Muscle layer of colon (tissue), 2 donors: Measurements from ENCODE around the gene FAM43B.
"Not testable (repeated sequence)": the region's sequence is repeated elsewhere in the genome, so short reads cannot be mapped to it uniquely, and the experiment has no call there.

Experiments
- H3K27ac ChIP-seq: one replicate; pipeline ENCODE4 v1.7.0; 2013; ENCODE audit warnings: low read depth, mild to moderate bottlenecking, low read length, moderate library complexity
- H3K27me3 ChIP-seq, 2 donors: one replicate each; pipeline ENCODE4 v1.7.0; 2013; ENCODE audit warnings: low read length in 2 of 2, mild to moderate bottlenecking in 2 of 2; ENCODE audit not compliant: insufficient read depth in 2 of 2, control insufficient read depth in 1 of 2
- H3K36me3 ChIP-seq: one replicate; pipeline ENCODE4 v1.7.0; 2013; ENCODE audit warnings: mild to moderate bottlenecking, low read length; ENCODE audit not compliant: insufficient read depth
- H3K4me1 ChIP-seq: one replicate; pipeline ENCODE4 v1.7.0; 2013; ENCODE audit warnings: mild to moderate bottlenecking, low read length; ENCODE audit not compliant: insufficient read depth
- H3K4me3 ChIP-seq, 2 donors: one replicate each; pipeline ENCODE4 v1.7.0; 2013; ENCODE audit warnings: low read length in 2 of 2, low read depth in 1 of 2, mild to moderate bottlenecking in 1 of 2, moderate library complexity in 1 of 2
- H3K9ac ChIP-seq: one replicate; pipeline ENCODE4 v1.7.0; 2013; ENCODE audit warnings: low read length
- H3K9me3 ChIP-seq: one replicate; pipeline ENCODE4 v1.7.0; 2013; ENCODE audit warnings: mild to moderate bottlenecking, low read length
- donor health status: abdominal sarcoma.
- donor health status: Adenocarcinoma of cecum.

Gene FAM43B

GRCh38 chr1:20551945-20552727 lies at the start of gene FAM43B:
Gene FAM43B (plus strand): TSS chr1:20552573. CDS start chr1:20552974, 401 bp downstream.
- Histone ChIP-seq H3K4me3 (peak within 1 kb of the TSS in 1 of 2 donors; percentile 27), H3K9ac (no peak within 1 kb of the TSS), H3K27ac (no peak within 1 kb of the TSS), H3K9me3 (no peaks in the 10 kb centered on the region), H3K4me1 (no peaks in the 10 kb centered on the region), H3K27me3 (peaks cover 8 to 43% of the 10 kb centered on the region in 2 donors), H3K36me3 (no peaks in the 10 kb centered on the region)

- Histone ChIP-seq H3K27ac (no peak overlapping the region), H3K4me1 (peaks cover 35% of the 10 kb centered on the region), H3K4me3 (no peak overlapping the region), H3K9me3 (no peaks in the 10 kb centered on the region), H3K36me3 (peaks cover 26% of the 10 kb centered on the region), H3K9ac (no peak overlapping the region), H3K27me3 (no peaks in the 10 kb centered on the region)
These were observed 46.9 kb upstream of the FAM43B start for GRCh38 chr1:20505488-20505887.

GRCh38 chr1:20507248-20507563 lies 45.2 kb upstream of the FAM43B start:
- Histone ChIP-seq H3K36me3 (peaks cover 9% of the 10 kb centered on the region), H3K9me3 (no peaks in the 10 kb centered on the region), H3K9ac (peak overlapping the region; percentile 82), H3K4me1 (peaks cover 35% of the 10 kb centered on the region), H3K27me3 (no peaks in the 10 kb centered on the region), H3K4me3 (peak overlapping the region; percentile 95 to 96), H3K27ac (peak overlapping the region; percentile 73)

- Histone ChIP-seq H3K36me3 (peaks cover 8% of the 10 kb centered on the region), H3K27me3 (no peaks in the 10 kb centered on the region), H3K27ac (peak within 1 kb of the TSS; percentile 73), H3K4me3 (peak within 1 kb of the TSS; percentile 95 to 96), H3K4me1 (peaks cover 35% of the 10 kb centered on the region), H3K9me3 (no peaks in the 10 kb centered on the region), H3K9ac (peak within 1 kb of the TSS; percentile 82)
These were observed 44.6 kb upstream of the FAM43B start, which contains the start of gene MUL1 for GRCh38 chr1:20507564-20508410. Gene MUL1 (minus strand): TSS chr1:20508151. CDS start chr1:20508024, 127 bp downstream.

GRCh38 chr1:20508411-20508771 lies 44.0 kb upstream of the FAM43B start:
- Histone ChIP-seq H3K36me3 (peaks cover 8% of the 10 kb centered on the region), H3K4me3 (peak overlapping the region; percentile 95 to 96), H3K4me1 (peaks cover 35% of the 10 kb centered on the region), H3K27ac (peak overlapping the region; percentile 73), H3K9me3 (no peaks in the 10 kb centered on the region), H3K27me3 (no peaks in the 10 kb centered on the region), H3K9ac (peak overlapping the region; percentile 82)

- Histone ChIP-seq H3K27me3 (no peaks in the 10 kb centered on the region), H3K4me1 (peaks cover 13% of the 10 kb centered on the region), H3K9ac (no peak overlapping the region), H3K36me3 (no peaks in the 10 kb centered on the region), H3K9me3 (no peaks in the 10 kb centered on the region), H3K27ac (no peak overlapping the region), H3K4me3 (no peak overlapping the region)
These were observed 40.6 kb upstream of the FAM43B start for GRCh38 chr1:20511518-20512428.

GRCh38 chr1:20519609-20520262 lies 32.6 kb upstream of the FAM43B start:
- H3K4me3 ChIP-seq, H3K4me1 ChIP-seq, H3K27ac ChIP-seq, H3K9ac ChIP-seq, H3K9me3 ChIP-seq, H3K36me3 ChIP-seq, H3K27me3 ChIP-seq: not testable (repeated sequence)

- H3K4me3 ChIP-seq, result no peak overlapping the region
- H3K27ac ChIP-seq, result no peak overlapping the region
- H3K4me1 ChIP-seq, result no peaks in the 10 kb centered on the region
- no peak overlapping the region for H3K9ac ChIP-seq
- H3K36me3 ChIP-seq, result no peaks in the 10 kb centered on the region
- H3K27me3 ChIP-seq, result no peaks in the 10 kb centered on the region
- H3K9me3 ChIP-seq, result no peaks in the 10 kb centered on the region
These were observed 30.2 kb upstream of the FAM43B start for GRCh38 chr1:20521960-20522861.

- Histone ChIP-seq H3K27me3 (peaks cover 0 to 4% of the 10 kb centered on the region in 2 donors), H3K9ac (no peak overlapping the region)
These were observed 26.1 kb upstream of the FAM43B start for GRCh38 chr1:20526267-20526666.

GRCh38 chr1:20528221-20528620 lies 24.2 kb upstream of the FAM43B start:
- Histone ChIP-seq H3K9ac (no peak overlapping the region), H3K4me1 (no peaks in the 10 kb centered on the region), H3K4me3 (no peak overlapping the region), H3K36me3 (no peaks in the 10 kb centered on the region), H3K27me3 (peaks cover 0 to 6% of the 10 kb centered on the region in 2 donors), H3K9me3 (no peaks in the 10 kb centered on the region), H3K27ac (no peak overlapping the region)

More at GRCh38 chr1:20526267-20526666, 26.1 kb upstream of the FAM43B start:
- H3K9me3 ChIP-seq, result no peaks in the 10 kb centered on the region
- H3K27ac ChIP-seq, result no peak overlapping the region
- H3K4me1 ChIP-seq, result no peaks in the 10 kb centered on the region
- H3K36me3 ChIP-seq, result no peaks in the 10 kb centered on the region
- no peak overlapping the region for H3K4me3 ChIP-seq
